Liver (tissue), 3 donors: ENCODE data around the gene GRID1.

Experiments
- CTCF ChIP-seq: fragments of 150-350 bp; IDR thresholded peaks from 2 replicates; pipeline ENCODE4 v1.5.1; 2017; ENCODE audit warnings: improper control_type of control experiment, low read depth, low read length; ENCODE audit not compliant: missing input control
- REST ChIP-seq: IDR thresholded peaks from 2 replicates; pipeline ENCODE4 v1.6.1; 2016; ENCODE audit warnings: antibody characterized with exemption, mild to moderate bottlenecking
- TAF1 ChIP-seq: conservative IDR thresholded peaks from 2 replicates; pipeline ENCODE4 v1.6.1; 2016; ENCODE audit warnings: antibody characterized with exemption, mild to moderate bottlenecking
- donor health status: healthy.
- donor health status: healthy.

- TF ChIP-seq CTCF (no peak), TAF1 (no peak), REST (no peak)
Observed at GRCh38 chr10:85784792-85785191, 581.8 kb downstream of the GRID1 start.
